Skeletal muscle cell (primary cell): ENCODE results near the gene CSNK1G1.

Experiments used
- DNase-seq: peaks from one replicate; pipeline ENCODE4 v3.0.0-alpha.2; 2010; ENCODE audit warnings: low read depth
- H3K4me3 ChIP-seq: 2 replicates; pipeline ENCODE4 v1.5.1; 2011; ENCODE audit warnings: low read depth, mild to moderate bottlenecking, control low read depth, low read length, moderate library complexity

The CSNK1G1 gene

DNA sequence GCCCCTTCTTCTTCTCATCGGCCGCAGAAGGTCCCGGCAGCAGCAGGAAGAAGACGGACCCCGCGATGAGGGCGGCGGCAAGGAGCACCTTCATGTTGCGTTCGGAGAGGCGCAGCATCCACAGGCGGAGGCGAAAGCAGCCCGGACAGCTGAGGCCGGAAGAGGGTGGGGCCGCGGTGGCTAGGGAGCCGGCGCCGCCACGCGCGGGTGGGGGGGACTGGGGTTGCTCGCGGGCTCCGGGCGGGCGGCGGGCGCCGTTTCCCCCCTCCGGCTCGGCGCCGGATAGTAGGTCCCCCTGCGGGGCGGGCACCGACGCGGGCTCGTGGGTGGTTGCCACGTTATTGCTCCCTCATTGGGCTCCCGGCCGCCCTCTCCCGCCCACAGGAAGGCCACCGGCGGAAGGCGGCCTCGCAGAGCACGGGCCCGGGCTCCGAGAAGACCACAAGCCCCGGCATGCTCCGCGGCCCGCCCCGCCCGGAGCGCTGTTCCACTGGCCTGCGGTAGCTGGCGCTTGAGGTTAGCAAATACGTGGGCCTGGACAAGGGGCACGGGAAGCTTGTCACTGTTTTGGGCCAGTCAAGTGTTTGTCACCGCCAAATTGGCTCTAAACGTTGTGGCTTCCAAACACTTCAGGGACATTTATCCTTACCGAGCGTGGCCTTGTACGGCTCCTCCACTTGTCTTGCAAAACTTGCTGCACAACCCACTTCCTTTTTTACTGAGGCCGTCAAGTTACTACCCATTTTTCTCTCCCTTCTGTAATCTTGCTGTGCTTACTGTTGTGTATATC lies 192.9 kb downstream of the CSNK1G1 start, which contains the start of gene PPIB:
Gene PPIB (minus strand): TSS at position 154 of the 790 bp plus-strand sequence. CDS start 36 bp downstream, at position 118.
- H3K4me3 ChIP-seq, result peak within 1 kb of the TSS; percentile 88
- peak; percentile 94 for DNase-seq

DNA sequence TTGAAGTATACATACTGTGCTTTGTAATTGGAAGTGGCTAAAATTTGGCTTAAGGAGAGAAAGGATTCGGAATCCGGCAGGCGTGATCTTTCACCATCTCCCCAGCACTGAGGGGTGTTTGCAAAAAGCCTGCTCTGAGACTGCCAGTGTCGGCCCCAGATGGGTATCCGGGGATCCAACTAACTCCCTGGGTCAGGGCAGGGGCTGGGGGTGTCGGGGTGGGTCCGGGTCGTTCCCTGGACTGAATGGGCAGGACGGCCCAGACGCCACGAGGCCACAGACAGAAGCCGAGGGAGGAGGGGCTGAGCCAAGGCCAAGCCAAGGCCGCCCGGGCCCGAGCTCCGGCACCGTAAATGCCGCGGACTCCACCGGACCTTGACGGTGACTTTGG lies 193.5 kb downstream of the CSNK1G1 start:
- no peak for DNase-seq
- peak overlapping the region; percentile 88 for H3K4me3 ChIP-seq

DNA sequence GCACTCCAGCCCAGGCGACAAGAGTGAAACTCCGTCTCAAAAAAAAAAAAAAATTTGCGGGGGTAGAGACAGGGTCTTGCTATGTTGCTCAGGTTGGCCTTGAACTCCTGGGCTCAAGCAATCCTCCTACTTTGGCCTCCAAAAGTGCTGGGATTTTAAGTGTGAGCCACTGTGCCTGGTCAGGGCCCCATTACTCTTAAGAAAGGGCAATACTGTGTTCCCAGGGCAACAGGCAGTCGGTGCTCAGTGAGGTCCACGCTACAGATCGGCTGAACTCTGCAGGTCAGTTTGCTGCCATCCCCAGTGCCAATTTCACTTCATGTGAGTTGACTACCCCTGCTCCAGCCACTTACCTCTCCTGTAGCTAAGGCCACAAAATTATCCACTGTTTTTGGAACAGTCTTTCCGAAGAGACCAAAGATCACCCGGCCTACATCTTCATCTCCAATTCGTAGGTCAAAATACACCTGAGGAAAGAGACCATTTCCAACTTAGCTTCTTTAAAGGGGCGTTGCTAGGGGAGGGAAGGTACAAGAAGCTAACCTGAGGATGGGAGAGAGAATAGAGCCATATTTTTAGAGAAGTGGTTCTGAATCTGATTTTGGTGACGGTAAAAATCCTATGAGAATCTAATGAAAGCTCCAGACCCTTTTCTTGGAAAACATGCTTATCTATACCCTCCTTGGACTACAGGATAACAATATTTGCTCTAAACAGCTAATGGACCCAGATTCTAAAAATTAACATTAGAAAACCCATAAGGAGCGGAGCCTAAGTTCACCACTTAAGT lies 194.1 kb downstream of the CSNK1G1 start:
- H3K4me3 ChIP-seq, result peak overlapping the region; percentile 88
- DNase-seq, result no peak

DNA sequence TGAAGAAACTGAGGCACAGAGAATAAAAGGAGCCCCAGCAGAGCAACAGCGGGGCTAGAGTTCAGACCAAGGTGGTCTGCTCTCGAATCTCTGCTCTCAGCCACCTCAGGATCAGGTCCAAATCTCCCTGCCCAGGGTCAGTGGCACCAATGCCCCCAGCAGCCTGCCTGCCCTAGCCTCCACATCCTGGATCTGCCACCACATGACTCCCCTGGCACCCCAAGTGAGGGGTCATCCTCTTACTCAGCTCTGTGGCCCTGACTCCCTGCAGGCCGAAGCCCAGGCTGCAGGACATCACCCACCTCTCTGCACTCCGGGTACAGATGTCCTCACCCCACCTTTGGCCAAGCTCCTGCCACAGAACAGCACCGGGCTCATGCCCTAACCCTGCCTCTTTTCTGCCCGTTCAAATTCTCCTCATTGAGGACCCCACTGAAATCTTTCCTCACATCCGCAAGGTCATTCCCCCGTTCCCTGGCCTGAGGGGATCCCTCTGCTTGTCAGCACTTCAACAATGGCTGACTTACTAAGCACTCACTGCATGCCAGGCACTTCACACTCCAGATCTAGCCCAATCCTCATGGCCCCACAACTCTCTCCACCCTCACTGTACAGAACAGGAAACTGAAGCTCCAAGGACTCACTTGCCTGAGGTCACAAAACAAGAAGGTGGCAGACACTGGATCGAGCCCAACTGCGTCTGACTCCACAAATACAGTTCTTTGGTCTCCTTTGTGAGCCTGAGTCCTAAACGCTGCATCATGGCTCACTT lies 197.4 kb downstream of the CSNK1G1 start:
- DNase-seq, result no peak
- no peak overlapping the region for H3K4me3 ChIP-seq

DNA sequence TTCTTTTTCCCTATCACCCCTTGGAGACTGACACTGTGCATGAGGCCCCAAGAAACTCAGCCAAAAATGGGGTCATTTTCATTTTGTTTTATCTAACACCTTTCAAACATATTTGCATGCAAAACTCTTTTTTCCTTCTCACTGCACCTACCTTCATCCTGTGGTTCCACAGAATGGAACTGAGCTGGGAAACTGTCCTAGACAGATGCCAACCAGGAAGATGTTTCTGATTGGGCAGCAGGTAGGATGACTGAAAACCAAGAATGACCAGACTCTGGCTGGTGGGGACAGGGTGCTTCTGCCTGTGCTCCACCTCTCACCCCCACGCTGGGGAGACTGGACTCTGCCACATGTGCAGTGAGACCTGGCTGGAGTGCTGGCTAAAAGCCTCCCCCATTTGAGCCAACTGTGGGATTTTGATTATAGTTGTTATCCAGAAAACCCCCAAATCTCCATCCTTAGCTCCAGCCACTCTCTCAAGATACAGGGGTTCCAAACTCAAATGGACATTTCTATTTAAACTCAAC lies 198.3 kb downstream of the CSNK1G1 start:
- DNase-seq, result no peak

DNA sequence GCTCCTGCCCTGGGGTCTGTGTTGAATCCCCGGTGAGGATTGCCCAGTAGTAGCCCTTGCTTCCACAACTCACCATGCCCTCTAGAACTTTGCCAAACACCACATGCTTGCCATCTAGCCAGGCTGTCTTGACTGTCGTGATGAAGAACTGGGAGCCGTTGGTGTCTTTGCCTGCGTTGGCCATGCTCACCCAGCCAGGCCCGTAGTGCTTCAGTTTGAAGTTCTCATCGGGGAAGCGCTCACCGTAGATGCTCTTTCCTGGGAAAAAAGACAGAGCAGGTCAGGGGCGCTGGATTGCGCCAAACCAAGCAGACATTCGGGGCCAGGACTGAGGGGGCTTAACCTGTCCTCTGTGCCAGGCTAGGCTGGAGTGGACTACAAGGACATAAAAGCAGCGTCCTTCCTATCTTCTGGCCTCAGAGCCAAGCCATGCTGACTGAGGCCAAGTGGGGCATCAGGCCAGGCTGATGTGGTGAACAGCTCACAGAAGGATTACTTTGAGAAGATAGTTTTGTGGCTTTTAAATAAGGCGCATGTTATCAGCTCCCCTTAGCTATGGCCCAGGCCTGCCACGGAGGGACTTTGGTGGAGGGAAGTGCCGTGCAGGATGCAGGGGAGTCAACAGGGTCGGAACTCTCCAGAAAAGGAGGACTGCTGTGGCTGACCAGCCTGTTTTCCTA lies 199.2 kb downstream of the CSNK1G1 start:
- H3K4me3 ChIP-seq, result no peak overlapping the region
- DNase-seq, result no peak

More for the DNA sequence above, 198.3 kb downstream of the CSNK1G1 start:
- no peak overlapping the region for H3K4me3 ChIP-seq

DNA sequence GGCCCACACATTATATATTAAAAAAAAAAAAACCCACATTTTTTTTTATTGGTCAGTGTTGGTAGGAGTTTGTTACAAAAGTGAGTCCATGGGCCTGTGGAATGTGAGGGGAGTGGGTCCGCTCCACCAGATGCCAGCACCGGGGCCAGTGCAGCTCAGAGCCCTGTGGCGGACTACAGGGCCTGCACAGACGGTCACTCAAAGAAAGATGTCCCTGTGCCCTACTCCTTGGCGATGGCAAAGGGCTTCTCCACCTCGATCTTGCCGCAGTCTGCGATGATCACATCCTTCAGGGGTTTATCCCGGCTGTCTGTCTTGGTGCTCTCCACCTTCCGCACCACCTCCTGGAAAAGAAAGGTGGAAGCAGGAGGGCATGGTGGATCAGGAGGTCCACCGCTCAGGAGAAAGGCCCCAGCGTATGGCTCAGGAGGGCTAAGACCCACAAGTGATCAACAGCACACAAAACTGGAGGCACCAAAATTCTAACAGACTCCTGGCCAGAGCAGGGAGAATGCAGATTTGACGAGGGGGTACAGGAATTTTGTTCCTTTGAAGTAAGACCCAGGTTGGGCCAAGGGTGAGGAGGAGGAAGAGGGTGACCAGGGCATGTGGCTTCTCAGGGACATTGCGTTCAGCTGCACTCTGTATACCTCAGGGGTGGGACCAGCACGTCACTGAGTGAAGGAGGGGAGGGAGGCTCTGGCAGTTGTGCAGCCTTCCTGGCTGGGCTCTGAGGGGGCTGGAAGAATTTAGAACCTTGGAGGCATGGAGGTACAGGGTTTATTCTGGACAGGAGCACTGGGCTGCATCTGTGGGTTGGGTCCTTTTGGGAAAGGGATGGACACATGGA lies 199.9 kb downstream of the CSNK1G1 start:
- DNase-seq, result no peak

DNA sequence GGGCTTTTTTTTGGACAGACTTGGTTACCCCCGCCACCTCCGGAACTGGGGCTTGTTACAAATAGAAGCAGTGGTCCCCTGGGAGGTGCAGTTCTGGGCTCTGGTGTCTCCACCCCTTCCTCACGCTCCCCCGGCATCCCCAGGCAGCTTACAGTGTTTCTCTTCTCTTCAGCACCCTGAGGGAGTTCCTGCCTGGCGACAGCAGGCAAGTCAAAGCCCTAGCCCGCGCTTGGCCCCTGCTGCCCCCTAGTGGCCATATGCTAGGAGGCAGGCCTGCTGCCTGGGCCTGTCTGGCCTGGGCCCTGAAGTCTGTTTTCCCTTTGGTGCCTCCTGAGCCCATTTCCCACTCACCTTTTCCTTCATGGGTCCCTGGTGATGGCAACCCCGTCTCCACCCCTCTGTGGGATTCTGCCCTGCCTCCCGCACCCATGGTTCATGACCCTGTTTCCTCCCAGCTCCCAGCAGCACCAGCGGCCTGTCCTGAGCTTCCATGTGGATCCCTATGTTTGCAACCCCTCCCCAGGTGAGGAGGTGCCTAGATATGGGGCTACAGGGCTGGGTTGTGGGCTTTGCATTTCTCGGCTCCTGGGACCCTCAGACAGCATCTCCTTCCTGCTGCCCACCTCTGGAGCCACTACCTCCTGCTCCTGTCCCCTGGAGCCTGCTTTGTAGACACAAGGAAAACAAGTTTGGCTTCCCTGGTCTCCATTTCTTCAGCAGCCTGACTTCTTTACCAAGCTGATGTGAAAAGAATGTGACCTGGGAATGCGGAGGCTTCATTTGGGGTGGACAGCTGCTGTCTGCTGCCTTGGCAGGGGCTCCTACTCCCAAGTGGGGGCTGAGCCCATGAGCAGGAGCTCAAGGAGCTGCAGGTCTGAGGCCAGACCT lies 202.2 kb downstream of the CSNK1G1 start:
- H3K4me3 ChIP-seq, result no peak overlapping the region
- DNase-seq, result peak; percentile 44

More for the DNA sequence above, 199.9 kb downstream of the CSNK1G1 start:
- no peak overlapping the region for H3K4me3 ChIP-seq

DNA sequence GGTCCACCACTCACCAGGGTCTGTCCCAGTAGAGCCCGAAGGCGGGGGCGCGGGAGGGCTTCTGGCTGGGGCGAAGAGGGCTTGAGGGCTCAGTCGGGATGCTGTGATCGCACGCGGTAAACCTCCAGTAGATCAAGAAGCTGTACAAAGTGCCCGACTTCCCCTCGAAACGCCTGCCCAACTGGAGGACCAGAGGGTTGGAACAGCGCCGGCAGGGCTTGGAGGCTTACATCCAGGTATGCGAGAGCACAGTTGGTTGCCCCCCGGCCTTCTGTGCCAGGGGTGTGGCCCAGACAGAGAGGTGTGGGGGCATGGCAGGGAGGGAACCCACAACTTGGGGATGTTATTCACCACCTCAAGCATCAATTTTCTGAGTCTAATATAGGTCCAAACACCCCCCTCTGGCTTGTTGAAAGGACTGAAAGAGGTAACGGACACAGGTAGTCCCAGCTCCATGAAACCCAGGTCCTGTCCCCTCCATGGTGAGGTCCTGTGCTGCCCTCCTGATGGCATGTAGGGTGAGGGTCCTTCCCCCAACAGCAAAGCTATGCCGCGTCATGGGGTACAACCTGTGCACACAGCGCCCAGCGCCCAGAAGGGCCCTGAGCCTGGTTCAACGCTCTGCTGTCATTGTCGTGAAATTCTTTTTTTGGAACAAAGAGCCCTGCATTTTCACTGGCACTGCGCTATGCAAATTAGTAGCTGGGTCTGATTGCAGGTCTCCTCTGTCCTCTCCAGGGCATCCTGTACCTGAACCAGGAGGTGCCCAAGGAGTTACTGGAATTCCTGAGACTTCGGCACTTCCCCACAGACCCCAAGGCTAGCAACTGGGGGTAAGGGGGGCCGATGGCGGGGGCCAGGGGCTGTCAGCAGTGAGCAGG lies 203.2 kb downstream of the CSNK1G1 start:
- no peak for DNase-seq
- peak overlapping the region; percentile 54 for H3K4me3 ChIP-seq

DNA sequence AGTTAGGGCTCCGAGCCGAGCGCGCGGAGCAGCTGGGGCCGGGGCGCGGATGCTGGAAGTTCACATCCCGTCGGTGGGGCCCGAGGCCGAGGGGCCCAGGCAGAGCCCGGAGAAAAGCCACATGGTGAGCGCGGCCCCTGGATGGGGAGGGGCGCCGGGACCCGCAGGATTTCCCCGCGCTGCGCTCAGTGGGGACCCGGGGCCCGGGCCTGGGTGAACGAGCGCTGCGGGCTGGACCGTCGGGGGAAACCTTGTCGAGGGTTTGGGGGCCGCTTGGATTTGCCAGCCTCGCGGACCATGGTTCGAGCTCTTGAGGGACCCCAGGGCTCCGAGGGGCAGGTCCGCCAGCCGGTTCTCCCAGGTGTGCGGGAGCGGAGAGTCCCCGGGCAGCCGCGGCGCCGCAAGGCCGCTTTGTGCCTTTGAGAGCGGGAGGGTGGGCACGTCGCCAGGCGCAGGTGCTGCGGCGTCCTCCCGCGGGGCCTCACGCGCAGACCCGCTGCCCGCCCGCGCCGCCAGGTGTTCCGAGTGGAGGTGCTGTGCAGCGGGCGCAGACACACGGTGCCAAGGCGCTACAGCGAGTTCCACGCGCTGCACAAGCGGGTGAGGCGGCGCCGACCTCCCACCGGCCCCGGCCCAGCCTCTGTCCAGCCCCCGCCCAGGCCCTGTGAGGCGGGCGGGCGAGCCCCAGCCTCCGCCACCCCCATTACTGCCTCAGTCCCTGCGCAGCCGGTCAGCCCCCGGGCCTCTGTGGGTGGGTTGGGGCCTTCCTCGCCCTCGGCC lies 204.1 kb downstream of the CSNK1G1 start, which contains the start of gene SNX22:
Gene SNX22 (plus strand): TSS at position 5 of the 780 bp plus-strand sequence. CDS start 45 bp downstream, at position 50.
- no peak for DNase-seq

DNA sequence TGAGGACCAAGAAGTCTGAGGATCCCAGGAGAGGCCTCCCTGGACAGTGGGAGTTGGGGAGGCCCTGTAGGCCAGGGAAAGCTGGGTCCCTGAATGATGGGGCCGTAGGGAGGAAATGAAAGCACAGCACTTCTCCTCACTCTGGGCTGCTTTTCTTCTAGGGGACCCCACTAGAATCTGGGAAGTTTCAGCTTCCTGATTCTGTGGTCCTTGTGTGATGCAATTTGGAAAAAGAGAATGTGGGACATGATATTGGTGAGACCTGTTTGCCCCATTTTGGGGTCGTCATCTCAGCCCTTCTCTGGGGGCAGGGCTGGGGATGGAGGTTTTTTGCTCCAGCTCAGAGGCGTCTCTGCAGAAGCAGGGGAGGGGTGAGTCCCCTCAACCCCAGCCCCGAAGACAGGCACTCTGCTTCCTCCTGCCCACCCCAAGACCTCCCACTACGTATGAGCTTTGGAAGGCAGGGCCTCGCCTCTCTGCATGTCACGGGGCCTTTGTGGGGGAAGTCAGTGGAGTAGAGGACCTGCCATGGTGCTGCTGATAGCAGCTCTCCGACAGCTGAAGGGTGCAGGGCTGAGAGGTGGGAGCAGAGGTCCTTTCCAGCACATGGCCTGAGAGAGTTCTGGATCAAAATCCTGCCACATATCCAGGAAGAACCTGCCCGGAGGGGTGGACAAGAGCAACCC lies 205.9 kb downstream of the CSNK1G1 start:
- H3K4me3 ChIP-seq, result no peak overlapping the region
- DNase-seq, result no peak

More for the DNA sequence above, 204.1 kb downstream of the CSNK1G1 start, which contains the start of gene SNX22:
- H3K4me3 ChIP-seq, result peak within 1 kb of the TSS; percentile 54

DNA sequence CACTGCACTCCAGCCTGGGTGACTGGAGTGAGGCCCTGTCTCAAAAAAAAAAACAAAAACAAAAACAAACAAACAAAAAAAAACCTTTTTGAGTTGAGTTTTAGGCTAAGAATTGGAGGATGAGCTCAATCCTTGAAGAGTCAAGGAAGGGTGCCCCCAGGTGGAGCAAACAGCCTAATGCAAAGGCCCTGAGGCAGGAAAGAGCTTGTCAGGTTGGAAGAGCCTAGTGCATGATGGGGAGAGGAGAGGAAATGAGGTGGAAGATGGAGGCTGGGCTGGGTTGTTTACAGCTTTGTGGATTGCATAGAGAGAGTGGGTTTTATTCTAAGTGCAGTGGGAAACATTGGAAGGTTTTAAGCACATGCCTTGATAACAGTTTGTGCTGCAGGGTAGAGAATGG lies 206.5 kb downstream of the CSNK1G1 start:
- DNase-seq, result no peak
- no peak overlapping the region for H3K4me3 ChIP-seq

DNA sequence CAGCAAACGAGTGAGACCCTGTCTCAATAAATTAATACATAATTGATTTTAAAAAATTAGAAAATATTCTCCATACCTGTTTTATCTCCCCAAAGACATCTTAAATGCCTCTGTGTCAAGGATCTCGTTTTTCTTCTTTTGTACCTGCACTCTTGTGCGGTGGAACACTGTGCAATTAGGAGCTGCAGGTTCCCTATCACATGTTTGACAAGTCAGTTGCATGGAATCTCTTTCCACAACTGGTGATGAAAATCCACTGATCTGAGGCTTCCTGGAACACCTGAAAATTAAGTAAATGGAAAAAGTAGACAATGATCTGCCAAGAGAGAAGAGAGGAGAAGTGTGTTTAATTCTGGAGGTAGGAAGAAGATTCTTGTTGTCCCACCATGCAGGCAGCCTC lies 207.4 kb downstream of the CSNK1G1 start:
- DNase-seq, result no peak
- H3K4me3 ChIP-seq, result no peak overlapping the region

DNA sequence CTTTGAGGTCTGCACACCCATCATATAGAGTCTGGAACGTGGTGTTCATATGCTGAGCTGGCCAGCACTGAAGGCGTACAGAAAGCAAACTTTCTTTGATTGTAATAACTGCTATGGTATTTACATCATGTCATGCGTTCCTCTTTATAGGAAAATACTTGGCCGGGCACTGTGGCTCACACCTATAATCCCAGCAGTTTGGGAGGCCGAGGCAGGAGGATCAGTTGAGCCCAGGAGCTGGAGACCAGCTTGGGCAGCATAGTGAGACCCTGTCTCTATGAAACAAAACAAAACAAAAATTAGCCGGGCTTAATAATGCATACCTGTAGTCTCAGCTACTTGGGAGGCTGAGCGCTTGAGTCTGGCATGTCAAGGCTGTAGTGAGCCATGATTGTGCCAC lies 207.8 kb downstream of the CSNK1G1 start:
- no peak overlapping the region for H3K4me3 ChIP-seq
- DNase-seq, result no peak
